Stomach smooth muscle (tissue), 2 donors: ENCODE measurements around the gene RIOK1.

Experiments used
- H3K27ac ChIP-seq: one replicate; pipeline ENCODE4 v1.7.0; 2013; ENCODE audit warnings: mild to moderate bottlenecking, low read length, inconsistent platforms
- H3K27me3 ChIP-seq, 2 donors: one replicate each; pipeline ENCODE4 v1.7.0; 2013; ENCODE audit warnings: low read length in 2 of 2; ENCODE audit not compliant: insufficient read depth in 2 of 2, control insufficient read depth in 1 of 2
- H3K36me3 ChIP-seq, 2 donors: one replicate each; pipeline ENCODE4 v1.7.0; 2013; ENCODE audit warnings: low read length in 2 of 2; ENCODE audit not compliant: control insufficient read depth in 2 of 2, insufficient read depth in 2 of 2
- H3K4me1 ChIP-seq: one replicate; pipeline ENCODE4 v1.7.0; 2013; ENCODE audit warnings: low read length; ENCODE audit not compliant: control insufficient read depth, insufficient read depth
- H3K4me3 ChIP-seq, 2 donors: one replicate each; pipeline ENCODE4 v1.7.0; 2013; ENCODE audit warnings: low read length in 2 of 2
- H3K9ac ChIP-seq, 2 donors: one replicate each; pipeline ENCODE4 v1.7.0; 2013; ENCODE audit warnings: low read length in 2 of 2, mild to moderate bottlenecking in 1 of 2
- H3K9me3 ChIP-seq, 2 donors: one replicate each; pipeline ENCODE4 v1.7.0; 2013; ENCODE audit warnings: low read length in 2 of 2; ENCODE audit not compliant: control insufficient read depth in 2 of 2
- donor health status: healthy.
- donor health status: Pancreatic carcinoma.

The RIOK1 gene

DNA sequence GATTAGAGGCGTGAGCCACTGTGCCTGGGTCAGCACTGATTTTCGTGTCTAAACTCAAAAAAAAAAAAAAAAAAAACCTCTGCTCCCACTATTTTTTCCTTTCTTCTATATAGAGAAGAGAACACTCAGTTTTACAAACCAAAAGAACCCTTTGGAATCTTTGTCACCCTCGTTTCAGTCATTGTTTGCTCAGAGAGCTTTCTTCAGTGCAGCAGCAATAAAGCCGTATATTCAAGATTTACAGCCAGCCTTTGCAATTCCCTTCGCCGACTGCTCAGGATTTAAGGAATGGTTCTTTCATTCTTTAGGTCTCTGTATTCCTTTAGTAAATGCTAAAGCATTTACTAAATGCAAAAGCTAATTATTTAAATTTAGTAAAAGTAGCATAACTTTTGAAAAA is 20.1 kb downstream of the RIOK1 start:
- Histone ChIP-seq H3K27me3 (no peaks in the 10 kb centered on the region), H3K36me3 (peaks cover 32 to 43% of the 10 kb centered on the region in 2 donors), H3K9me3 (no peaks in the 10 kb centered on the region), H3K4me1 (no peaks in the 10 kb centered on the region), H3K27ac (no peak overlapping the region), H3K9ac (no peak overlapping the region), H3K4me3 (no peak overlapping the region)

DNA sequence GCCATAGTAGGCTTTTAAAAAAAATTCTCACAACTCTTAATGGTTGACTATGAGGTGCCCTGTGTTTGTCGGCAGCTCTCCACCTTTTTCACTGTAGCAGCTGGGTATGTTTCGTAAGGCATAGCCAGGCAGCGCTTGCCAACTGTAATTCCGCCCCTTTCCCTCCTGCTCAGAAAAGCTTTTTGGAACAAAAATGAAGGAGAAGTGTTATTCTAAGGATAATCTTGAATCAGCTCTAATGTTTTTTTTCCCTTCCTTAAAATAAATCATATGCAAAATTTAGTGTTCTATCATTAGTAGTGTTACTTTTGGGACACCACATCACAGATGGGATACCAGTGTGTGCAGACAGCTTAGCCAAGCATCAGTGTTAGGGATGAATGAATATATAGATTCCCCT is 21.2 kb downstream of the RIOK1 start:
- no peak overlapping the region for H3K27ac ChIP-seq
- no peak overlapping the region for H3K9ac ChIP-seq
- H3K4me3 ChIP-seq: no peak overlapping the region
- no peaks in the 10 kb centered on the region for H3K9me3 ChIP-seq
- peaks cover 38 to 44% of the 10 kb centered on the region in 2 donors for H3K36me3 ChIP-seq
- no peaks in the 10 kb centered on the region for H3K4me1 ChIP-seq
- no peaks in the 10 kb centered on the region for H3K27me3 ChIP-seq

DNA sequence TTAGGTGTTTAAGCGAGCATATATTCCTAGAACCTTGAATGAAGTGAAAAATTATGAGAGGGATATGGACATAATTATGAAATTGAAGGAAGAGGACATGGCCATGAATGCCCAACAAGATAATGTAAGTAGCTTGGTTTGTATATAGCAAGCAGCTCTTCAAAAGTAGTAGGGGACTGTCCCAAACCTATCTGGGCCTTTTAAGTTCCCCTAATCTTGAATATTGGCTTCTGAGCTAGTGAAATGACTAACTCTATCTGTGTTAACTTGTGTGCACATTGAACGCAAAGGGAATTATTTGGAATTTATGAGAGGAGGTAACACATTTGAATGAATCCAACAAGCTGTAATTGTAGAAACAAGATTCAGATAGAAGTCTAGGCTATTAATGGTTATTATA is 21.7 kb downstream of the RIOK1 start:
- H3K4me3 ChIP-seq: no peak overlapping the region
- peaks cover 39 to 44% of the 10 kb centered on the region in 2 donors for H3K36me3 ChIP-seq
- no peaks in the 10 kb centered on the region for H3K4me1 ChIP-seq
- H3K9ac ChIP-seq: no peak overlapping the region
- H3K27ac ChIP-seq: no peak overlapping the region
- H3K27me3 ChIP-seq: no peaks in the 10 kb centered on the region
- no peaks in the 10 kb centered on the region for H3K9me3 ChIP-seq

DNA sequence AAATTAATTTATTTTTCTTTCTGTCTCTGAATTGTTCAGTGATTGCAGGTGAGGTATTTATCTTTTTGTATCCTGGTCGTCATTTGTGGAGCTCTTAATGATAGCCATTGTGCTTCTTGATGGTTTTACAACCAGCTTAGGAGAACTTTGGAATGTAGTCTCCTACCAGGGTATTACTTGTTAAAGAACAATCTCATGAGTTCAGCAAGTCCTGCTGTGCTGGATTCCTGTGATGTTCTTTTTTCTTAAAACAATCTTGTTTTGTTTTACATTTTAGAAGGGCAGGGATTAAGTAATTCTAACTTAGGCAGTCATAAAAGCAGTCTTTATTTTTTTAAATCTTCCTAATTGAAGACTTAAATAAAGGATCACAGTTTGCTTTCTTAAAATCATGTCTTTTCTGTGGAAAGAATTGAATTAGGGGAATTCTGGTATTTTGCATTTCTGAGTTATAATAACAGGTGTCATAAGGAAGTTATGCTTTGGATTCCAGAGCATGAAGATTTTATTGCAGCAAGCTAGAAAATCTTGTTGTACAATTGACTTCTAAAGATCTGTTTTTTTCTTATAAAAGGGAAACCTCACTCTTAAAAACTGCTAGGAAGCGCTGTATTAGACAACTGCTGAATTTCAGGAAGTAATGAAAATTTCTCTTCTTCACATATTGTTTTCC is 23.7 kb downstream of the RIOK1 start:
- Histone ChIP-seq H3K27me3 (no peaks in the 10 kb centered on the region), H3K27ac (no peak overlapping the region), H3K36me3 (peaks cover 38 to 40% of the 10 kb centered on the region in 2 donors), H3K9me3 (no peaks in the 10 kb centered on the region), H3K4me3 (no peak overlapping the region), H3K4me1 (no peaks in the 10 kb centered on the region), H3K9ac (no peak overlapping the region)

DNA sequence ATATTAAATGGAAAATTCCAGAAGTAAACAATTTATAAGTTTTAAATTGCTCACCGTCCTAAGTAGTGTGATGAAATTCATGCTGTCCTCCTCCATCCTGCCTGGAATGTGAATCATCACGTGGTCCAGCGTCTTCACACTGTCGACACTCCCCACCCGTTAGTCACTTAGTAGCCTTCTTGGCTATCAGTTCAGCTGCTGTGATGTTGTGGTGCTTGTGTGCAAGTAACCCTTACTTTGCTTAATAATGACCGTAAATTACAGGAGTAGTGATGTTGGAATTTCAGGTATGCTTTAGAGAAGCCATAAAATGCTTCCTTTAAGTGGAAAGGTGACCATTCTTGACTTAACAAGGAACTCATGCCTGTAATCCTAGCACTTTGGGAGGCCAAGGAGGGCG is 25.2 kb downstream of the RIOK1 start:
- no peak overlapping the region for H3K4me3 ChIP-seq
- H3K27ac ChIP-seq: no peak overlapping the region
- H3K4me1 ChIP-seq: no peaks in the 10 kb centered on the region
- no peak overlapping the region for H3K9ac ChIP-seq
- peaks cover 41 to 43% of the 10 kb centered on the region in 2 donors for H3K36me3 ChIP-seq
- H3K27me3 ChIP-seq: no peaks in the 10 kb centered on the region
- H3K9me3 ChIP-seq: no peaks in the 10 kb centered on the region

DNA sequence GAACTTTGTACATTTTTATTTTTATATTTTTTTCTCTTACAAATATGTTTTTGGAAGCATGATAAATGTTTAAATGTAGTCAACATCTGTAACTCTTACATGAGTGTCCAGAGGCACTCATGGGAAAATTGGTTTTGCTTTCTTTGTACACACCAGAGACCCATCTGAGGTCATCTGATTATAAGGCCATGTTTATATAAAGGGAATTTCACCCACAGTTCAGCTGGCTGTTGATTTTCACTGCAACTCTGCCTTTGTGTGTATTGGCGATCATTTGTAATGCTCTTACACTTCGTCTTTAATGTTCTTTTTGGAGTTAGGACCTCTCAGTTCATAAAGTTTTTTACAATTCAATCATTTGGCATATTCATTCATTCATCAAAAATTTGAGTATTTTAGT is 28.1 kb downstream of the RIOK1 start:
- no peak overlapping the region for H3K4me3 ChIP-seq
- no peaks in the 10 kb centered on the region for H3K4me1 ChIP-seq
- H3K9me3 ChIP-seq: no peaks in the 10 kb centered on the region
- H3K27ac ChIP-seq: no peak overlapping the region
- H3K9ac ChIP-seq: no peak overlapping the region
- H3K36me3 ChIP-seq: peaks cover 31 to 32% of the 10 kb centered on the region in 2 donors
- no peaks in the 10 kb centered on the region for H3K27me3 ChIP-seq

DNA sequence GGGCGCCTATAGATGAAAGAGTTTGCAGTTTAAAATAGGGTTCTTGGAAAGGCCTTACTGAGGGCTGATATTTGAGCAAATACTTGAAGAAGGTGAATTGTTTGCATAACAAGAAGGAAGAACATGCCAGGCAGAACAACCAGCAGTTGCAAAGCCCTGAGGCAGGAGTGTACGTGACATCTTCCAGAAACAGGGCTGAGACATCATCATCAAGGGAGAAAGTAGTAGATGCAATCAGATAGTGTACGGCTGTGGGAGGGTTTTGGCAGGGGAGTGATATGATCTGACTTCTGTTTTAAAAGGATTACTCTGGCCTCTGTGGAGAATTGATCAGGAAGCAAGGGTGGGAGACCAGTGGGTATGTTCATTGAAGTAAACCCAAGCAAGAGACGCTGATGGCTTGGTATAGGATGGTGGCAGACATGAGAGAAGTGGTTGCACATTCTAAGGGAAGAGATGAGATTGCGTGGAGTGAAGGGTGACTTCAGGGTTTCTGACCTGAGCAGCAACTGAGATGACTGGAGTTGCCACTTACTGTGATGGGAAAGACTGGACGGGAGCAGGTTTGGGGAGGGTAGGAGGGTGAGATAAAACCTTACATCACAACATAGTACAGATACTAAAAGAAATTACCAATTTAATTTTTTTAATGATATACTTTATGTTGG is 28.8 kb downstream of the RIOK1 start:
- Histone ChIP-seq H3K4me3 (no peak overlapping the region), H3K27me3 (no peaks in the 10 kb centered on the region), H3K36me3 (peaks cover 31 to 32% of the 10 kb centered on the region in 2 donors), H3K4me1 (no peaks in the 10 kb centered on the region), H3K9me3 (no peaks in the 10 kb centered on the region), H3K27ac (no peak overlapping the region), H3K9ac (no peak overlapping the region)

DNA sequence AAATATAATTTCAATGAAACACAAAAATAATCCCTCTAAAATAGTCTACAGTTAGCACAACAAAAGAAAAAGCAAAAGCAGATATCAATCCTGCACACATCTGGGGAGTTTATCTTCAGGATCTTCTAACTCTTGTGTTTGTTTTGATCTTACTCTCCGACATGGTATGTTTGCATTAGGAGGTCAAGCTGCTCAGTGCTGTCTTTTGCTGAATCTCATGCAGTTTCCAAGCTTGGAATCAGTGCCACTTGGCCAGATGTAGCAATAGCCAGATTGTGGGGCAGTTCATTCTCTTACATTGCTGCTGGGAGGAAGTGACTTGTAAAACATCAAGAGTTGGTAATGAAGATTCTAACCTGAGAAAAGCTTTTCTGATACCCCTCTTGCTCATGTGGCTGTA is 29.5 kb downstream of the RIOK1 start:
- H3K36me3 ChIP-seq: peaks cover 27 to 29% of the 10 kb centered on the region in 2 donors
- H3K27me3 ChIP-seq: no peaks in the 10 kb centered on the region
- no peak overlapping the region for H3K4me3 ChIP-seq
- no peak overlapping the region for H3K9ac ChIP-seq
- no peaks in the 10 kb centered on the region for H3K4me1 ChIP-seq
- H3K27ac ChIP-seq: no peak overlapping the region
- H3K9me3 ChIP-seq: no peaks in the 10 kb centered on the region

DNA sequence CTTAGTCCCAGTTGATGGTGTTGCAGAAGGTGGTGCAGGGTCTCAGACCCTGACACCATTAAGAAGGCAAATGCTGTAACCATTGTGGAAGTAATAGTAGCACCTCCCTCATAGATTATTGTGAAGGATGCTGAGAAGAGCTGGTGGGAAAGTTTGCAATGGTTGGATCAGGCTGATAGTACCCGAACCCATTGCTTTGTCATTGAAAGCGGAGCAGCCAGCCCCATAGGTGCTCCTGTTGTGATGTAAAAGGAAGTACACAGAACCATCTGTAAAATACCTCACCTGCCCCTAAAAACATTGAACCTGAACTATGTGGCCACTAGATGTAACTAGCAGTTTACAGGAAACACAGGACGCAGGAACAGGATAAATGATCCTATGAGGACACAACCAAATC is 31.5 kb downstream of the RIOK1 start:
- no peak overlapping the region for H3K9ac ChIP-seq
- H3K27ac ChIP-seq: no peak overlapping the region
- H3K4me1 ChIP-seq: no peaks in the 10 kb centered on the region
- no peaks in the 10 kb centered on the region for H3K27me3 ChIP-seq
- H3K4me3 ChIP-seq: no peak overlapping the region
- peaks cover 11 to 13% of the 10 kb centered on the region in 2 donors for H3K36me3 ChIP-seq
- H3K9me3 ChIP-seq: no peaks in the 10 kb centered on the region

DNA sequence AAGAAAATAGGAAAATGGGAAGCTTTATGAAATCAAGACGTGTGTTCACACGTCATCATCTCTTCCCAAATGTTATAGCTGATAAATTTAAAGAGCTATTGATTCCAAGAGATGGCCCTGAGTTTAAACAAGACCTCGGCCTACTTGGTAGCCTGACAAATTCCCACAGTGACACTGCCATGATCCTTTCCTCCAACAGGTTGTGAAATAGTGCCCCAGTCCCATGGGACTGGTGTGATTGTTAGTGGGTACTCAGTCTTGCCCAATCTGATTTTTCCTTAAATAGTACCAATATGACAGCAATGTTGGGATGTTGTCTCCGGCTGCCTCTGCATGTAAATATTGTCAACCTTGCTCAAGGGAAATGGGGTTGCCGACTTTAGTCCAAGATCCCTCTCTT is 34.5 kb downstream of the RIOK1 start:
- Histone ChIP-seq H3K9ac (no peak overlapping the region), H3K4me1 (no peaks in the 10 kb centered on the region), H3K36me3 (peaks cover 0 to 4% of the 10 kb centered on the region in 2 donors), H3K9me3 (no peaks in the 10 kb centered on the region), H3K27me3 (no peaks in the 10 kb centered on the region), H3K27ac (no peak overlapping the region), H3K4me3 (no peak overlapping the region)
